Measurements from ENCODE around the gene DKKL1. TPM values are rescaled to one million over a fixed set of nuclear protein-coding genes. Genes with fewer than 3 reads are reported as not detected.
A peak's percentile ranks its signal among the peaks of the same experiment; 100 is the strongest.
"Not testable (repeated sequence)": the region's sequence is repeated elsewhere in the genome, so short reads cannot be mapped to it uniquely, and the experiment has no call there.

Gene DKKL1
- 0.33 TPM in 1 of 2 replicates, not detected in the other for total RNA-seq

- peak; percentile 100 for DNase-seq
Observed at GRCh38 chr19:49363268-49364082, at the start of gene DKKL1. Gene DKKL1, plus strand, starts transcription at chr19:49363877. Its CDS starts 122 bp downstream, at chr19:49363999.

DNA sequence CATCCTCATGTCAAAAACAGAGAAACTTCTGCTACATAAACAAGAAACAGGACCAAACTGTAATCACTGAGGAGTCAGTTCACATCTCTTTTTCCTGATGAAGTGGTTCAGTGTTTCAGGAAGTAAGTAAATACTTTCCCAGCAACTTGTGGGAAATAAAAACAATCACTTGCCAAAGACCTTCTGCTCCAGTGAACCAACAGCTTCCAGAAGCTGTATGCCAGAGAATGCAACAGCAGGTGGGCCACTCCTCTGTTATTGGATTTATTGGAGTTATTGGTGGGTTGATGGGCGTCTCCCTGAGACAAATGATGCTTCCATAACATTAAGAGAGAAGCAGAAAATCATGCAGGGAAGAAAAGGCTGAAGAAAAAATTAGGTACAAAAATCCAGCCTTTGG, 48.6 kb upstream of the DKKL1 start:
- DNase-seq, result peak; percentile 50

DNA sequence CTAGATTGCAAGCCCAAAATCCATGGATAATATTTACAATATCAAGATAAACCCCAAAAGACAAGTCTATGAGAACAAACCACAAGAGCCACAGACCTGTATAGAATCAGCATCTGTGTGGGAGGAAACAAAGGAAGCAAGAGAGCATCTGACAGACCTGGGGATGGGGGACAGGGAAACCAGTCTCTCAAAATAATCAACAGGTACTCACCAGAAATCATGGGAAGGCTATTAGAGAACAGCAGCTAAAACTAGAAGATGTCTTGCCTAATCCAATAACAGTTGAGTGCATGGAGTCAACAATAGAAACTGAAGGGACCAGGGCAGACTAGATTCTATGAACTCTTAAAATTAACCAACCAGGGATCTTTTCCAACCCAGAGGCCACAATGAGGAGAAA, 47.4 kb upstream of the DKKL1 start:
- no peak for DNase-seq

DNA sequence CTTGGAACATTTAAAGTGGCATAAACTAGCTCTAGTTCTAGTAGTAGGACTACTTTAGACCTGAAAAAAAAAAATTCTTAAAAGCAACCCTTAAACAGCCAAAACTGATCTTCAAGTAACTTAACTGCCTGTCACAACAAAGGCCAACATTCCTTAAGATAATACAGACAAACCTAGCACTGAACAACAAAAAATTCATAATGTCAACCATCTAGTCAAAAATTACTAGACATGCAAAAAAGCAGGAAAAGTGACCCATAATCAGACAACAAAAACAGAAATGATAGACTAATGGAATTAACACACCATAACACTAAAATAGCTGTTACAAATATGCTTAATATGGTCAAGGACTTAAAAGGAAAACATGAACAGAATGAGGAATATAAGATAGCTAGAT, 45.4 kb upstream of the DKKL1 start:
- DNase-seq, result no peak

DNA sequence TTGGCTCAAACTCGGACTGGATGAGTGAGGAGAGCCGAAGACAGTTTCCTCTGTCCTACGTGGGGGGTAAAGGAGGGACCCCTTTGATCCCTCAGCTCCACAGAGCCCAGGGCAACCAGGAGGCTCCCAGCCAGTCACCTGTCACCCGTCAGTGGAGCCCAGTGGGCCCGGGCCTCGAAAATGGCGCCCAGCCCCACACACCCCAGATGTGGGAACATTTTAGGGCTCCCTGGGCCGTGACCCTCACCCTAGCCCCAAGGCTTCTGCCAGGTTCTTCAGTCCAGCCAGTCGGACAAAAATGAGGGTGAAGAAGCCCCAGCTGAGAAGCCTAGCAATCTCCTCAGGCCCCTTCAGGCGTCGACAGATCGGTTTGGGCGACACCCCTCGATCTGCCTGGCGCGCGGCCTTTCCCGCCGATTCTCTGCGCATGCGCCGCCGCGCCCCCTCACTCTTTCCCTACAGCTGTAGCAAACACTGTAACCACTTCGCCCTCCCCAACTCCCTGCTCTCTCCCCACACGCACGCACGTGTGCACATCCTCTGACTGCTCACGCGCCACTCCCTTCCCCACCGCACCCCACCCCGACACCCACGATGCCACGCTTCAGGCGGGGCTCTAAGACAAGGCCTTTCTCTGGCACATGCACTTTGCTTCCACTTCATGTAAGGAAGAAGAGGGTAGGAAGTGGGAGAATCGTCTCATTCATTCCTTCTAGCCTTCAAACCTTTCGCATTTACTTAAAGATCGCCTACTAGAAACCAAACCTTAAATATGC, 38.7 kb upstream of the DKKL1 start, which contains the start of gene SLC6A16:
TSS of gene SLC6A16 (minus strand) at position 391 of the 776 bp plus-strand sequence. CDS start 13,844 bp downstream, outside the sequence.
- no peak for DNase-seq

DNA sequence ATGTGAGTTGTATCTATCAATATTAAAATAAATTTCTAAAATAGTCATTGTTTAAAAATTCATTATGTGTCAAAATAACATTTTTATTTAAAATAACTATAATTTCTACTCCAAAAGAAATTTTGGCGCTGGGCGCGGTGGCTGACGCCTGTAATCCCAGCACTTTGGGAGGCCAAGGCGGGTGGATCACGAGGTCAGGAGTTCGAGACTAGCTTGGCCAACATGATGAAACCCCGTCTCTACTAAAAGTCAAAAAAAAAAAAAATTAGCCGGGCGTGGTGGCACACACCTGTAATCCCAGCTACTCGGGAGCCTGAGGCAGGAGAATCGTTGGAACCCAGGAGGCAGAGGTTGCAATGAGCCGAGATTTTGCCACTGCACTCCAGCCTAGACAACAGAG, 37.9 kb upstream of the DKKL1 start:
- not testable (repeated sequence) for DNase-seq

DNA sequence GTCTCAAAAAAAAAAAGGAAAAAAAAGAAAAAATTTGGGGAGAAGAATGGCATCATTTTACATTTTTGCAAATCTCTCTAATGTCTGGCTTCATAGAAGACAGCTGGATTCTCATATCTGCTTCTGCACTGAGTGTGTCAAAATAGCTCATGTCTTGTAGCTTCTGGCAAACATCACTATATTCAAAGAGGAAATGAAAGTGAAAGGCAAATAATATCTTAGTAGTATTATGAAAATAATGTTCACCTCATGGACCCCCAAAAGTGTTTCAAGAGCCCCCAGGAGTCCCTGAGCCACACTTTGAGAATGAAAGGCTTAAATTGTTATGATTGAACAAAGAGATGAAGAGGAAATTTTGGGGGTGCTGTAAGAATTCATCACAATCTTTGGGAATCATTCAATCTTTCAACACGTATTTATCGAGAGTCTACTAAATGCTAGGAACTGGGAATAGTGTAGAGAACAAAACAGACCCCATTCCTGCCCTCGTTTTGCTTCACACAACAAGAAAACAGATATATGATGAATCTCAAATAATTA, 37.4 kb upstream of the DKKL1 start:
- no peak for DNase-seq

- peak; percentile 60 for DNase-seq
Observed at GRCh38 chr19:49327878-49328544, 35.7 kb upstream of the DKKL1 start.

GRCh38 chr19:49328741-49329140, 34.9 kb upstream of the DKKL1 start:
- no peak for DNase-seq

GRCh38 chr19:49331187-49331586, 32.5 kb upstream of the DKKL1 start:
- not testable (repeated sequence) for DNase-seq

DNA sequence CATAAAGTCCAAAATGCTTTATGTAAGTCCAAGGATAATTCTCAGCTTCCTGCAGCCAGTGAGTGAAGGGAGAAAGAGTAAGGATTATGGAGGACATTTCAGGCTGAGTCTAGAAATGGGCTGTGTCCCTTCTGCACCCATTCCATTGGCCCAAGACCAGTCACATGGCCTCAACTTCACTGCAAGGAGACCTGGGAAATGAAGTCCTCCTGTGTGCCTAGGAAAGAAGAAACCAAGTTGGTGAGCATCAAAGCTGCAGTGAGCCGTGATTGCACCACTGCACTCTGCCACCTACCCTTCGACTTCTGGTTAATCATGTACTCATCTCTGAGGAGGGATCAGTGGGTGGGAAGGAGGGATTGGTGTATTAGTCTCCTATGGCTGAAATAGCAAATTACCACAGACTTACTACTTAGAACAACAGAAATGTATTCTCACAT, 32.0 kb upstream of the DKKL1 start:
- DNase-seq, result peak; percentile 64

GRCh38 chr19:49332691-49333417, 30.8 kb upstream of the DKKL1 start:
- DNase-seq, result not testable (repeated sequence)

DNA sequence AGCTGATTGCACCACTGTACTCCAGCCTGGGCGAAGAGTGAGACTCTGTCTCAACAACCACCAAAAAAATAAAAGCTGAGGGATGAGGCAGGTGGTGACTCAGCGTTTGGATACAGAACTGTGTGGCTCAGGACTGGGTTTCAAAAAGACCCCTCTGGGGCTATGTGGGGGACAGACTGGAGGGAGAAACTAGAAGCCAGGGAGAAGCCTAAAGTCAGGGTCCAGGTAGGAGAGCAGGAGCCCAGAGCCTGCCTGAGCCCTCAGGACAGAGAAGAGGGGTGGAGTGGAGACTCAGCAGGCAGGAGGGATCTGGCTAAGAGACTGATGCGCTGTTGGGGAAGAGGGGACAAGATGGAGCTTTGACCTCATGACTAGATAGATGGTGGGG, 30.3 kb upstream of the DKKL1 start:
- no peak for DNase-seq

- DNase-seq, result peak; percentile 40
Observed at GRCh38 chr19:49333811-49334288, 29.8 kb upstream of the DKKL1 start.

- no peak for DNase-seq
Observed at GRCh38 chr19:49335071-49335783, 28.4 kb upstream of the DKKL1 start, which contains the start of gene CD37. Gene CD37, plus strand, starts transcription at chr19:49335406. Its CDS starts 135 bp downstream, at chr19:49335541.

- no peak for DNase-seq
Observed at GRCh38 chr19:49335784-49336481, 27.7 kb upstream of the DKKL1 start.

- no peak for DNase-seq
Observed at GRCh38 chr19:49336482-49337266, 27.0 kb upstream of the DKKL1 start.

- DNase-seq, result no peak
Observed at GRCh38 chr19:49337267-49338022, 26.2 kb upstream of the DKKL1 start.
